IMR-90 (cell line): Measurements from ENCODE around the gene MLYCD. TPM values are rescaled to one million over a fixed set of nuclear protein-coding genes. Genes with fewer than 3 reads are reported as not detected.

ENCODE experiments used
- ATAC-seq: fragments of 200-7000 bp; cut with Tn5 transposase; 2 replicates; pipeline ENCODE4 v1.9.1; 2020; ENCODE audit warnings: low read depth, mild to moderate bottlenecking, moderate library complexity
- BruUV-seq: library from RNA; stranded (reverse); fragments of 400-500 nt; replicated peaks from 2 replicates; lab custom pipeline; 2021; lab: Mats Ljungman, UMichigan
- CTCF ChIA-PET: fragments of 300-600 bp; formaldehyde crosslinking; extraction: SDS; loops from one replicate; lab custom pipeline; 2021; ENCODE audit warnings: antibody characterized with exemption; lab: Yijun Ruan, JAX
- POLR2A ChIA-PET: fragments of 300-600 bp; sonication (Branson Sonifier 250); formaldehyde crosslinking; loops from one replicate; lab custom pipeline; 2022; ENCODE audit warnings: antibody characterized with exemption; ENCODE audit not compliant: unreplicated experiment; lab: Charles Lee
- DNase-seq: peaks from one replicate; pipeline ENCODE4 v3.0.0; 2013
- H2AFZ ChIP-seq: replicated peaks from 2 replicates; pipeline ENCODE3; 2013; ENCODE audit warnings: low read length, mild to moderate bottlenecking; ENCODE audit not compliant: poor library complexity
- H2AK5ac ChIP-seq: 2 replicates; pipeline ENCODE4 v1.6.1; 2013; ENCODE audit warnings: low read depth, low read length, inconsistent platforms
- H2AK9ac ChIP-seq: replicated peaks from 2 replicates; pipeline ENCODE3; 2013; ENCODE audit warnings: mild to moderate bottlenecking, low read depth, low read length, moderate library complexity; ENCODE audit not compliant: poor library complexity
- H2BK120ac ChIP-seq: 2 replicates; pipeline ENCODE4 v1.6.1; 2013; ENCODE audit warnings: low read depth, low read length, inconsistent platforms
- H2BK15ac ChIP-seq: 3 replicates; pipeline ENCODE4 v1.6.1; 2013; ENCODE audit warnings: low read depth, low read length, inconsistent platforms
- H2BK20ac ChIP-seq: 2 replicates; pipeline ENCODE4 v1.6.1; 2013; ENCODE audit warnings: low read depth, mild to moderate bottlenecking, inconsistent platforms, low read length, moderate library complexity
- H2BK5ac ChIP-seq: 2 replicates; pipeline ENCODE4 v1.6.1; 2013; ENCODE audit warnings: mild to moderate bottlenecking, low read depth, low read length, inconsistent platforms; ENCODE audit not compliant: poor library complexity, severe bottlenecking
- H3K14ac ChIP-seq: replicated peaks from 2 replicates; pipeline ENCODE4 v1.6.1; 2013; ENCODE audit warnings: low read depth, low read length, inconsistent platforms
- H3K18ac ChIP-seq: 2 replicates; pipeline ENCODE4 v1.6.1; 2013; ENCODE audit warnings: low read depth, low read length, control low read depth
- H3K23ac ChIP-seq: 2 replicates; pipeline ENCODE4 v1.6.1; 2013; ENCODE audit warnings: low read depth, low read length, inconsistent platforms
- H3K27ac ChIP-seq: 2 replicates; pipeline ENCODE4 v1.5.1; 2013; ENCODE audit warnings: mild to moderate bottlenecking, control low read depth, low read length; ENCODE audit not compliant: insufficient read depth
- H3K27me3 ChIP-seq: 2 replicates; pipeline ENCODE4 v1.6.1; 2013; ENCODE audit warnings: low read length; ENCODE audit not compliant: control insufficient read depth, insufficient read depth
- H3K36me3 ChIP-seq: 2 replicates; pipeline ENCODE4 v1.6.1; 2013; ENCODE audit warnings: low read length, mixed read lengths; ENCODE audit not compliant: control insufficient read depth, insufficient read depth
- H3K4ac ChIP-seq: 2 replicates; pipeline ENCODE4 v1.6.1; 2013; ENCODE audit warnings: low read depth, low read length, inconsistent platforms
- H3K4me1 ChIP-seq: 2 replicates; pipeline ENCODE4 v1.6.1; 2013; ENCODE audit warnings: low read length, mixed read lengths; ENCODE audit not compliant: control insufficient read depth, insufficient read depth
- H3K4me2 ChIP-seq: 2 replicates; pipeline ENCODE4 v1.6.1; 2013; ENCODE audit warnings: low read depth, mild to moderate bottlenecking, control low read depth, low read length, moderate library complexity
- H3K4me3 ChIP-seq: 2 replicates; pipeline ENCODE4 v1.5.1; 2013; ENCODE audit warnings: low read depth, mild to moderate bottlenecking, control low read depth, low read length, moderate library complexity; ENCODE audit not compliant: insufficient read depth
- H3K56ac ChIP-seq: 2 replicates; pipeline ENCODE4 v1.6.1; 2013; ENCODE audit warnings: low read length, inconsistent platforms; ENCODE audit not compliant: insufficient read depth; ENCODE audit errors: extremely low read depth
- H3K79me1 ChIP-seq, 2 experiments: 2 replicates each; pipeline ENCODE4 v1.6.1; 2013; ENCODE audit warnings: low read length in 2 of 2, inconsistent platforms in 1 of 2, low read depth in 1 of 2
- H3K9ac ChIP-seq: 2 replicates; pipeline ENCODE4 v1.6.1; 2013; ENCODE audit warnings: low read depth, low read length, control low read depth
- H3K9me1 ChIP-seq: 2 replicates; pipeline ENCODE4 v1.6.1; 2013; ENCODE audit warnings: low read length, inconsistent platforms; ENCODE audit not compliant: insufficient read depth
- H3K9me3 ChIP-seq: 2 replicates; pipeline ENCODE4 v1.6.1; 2013; ENCODE audit warnings: low read length; ENCODE audit not compliant: control insufficient read depth, insufficient read depth
- H4K20me1 ChIP-seq: 2 replicates; pipeline ENCODE4 v1.6.1; 2013; ENCODE audit warnings: low read length, inconsistent platforms; ENCODE audit not compliant: insufficient read depth
- H4K5ac ChIP-seq: 2 replicates; pipeline ENCODE4 v1.6.1; 2013; ENCODE audit warnings: mild to moderate bottlenecking, low read depth, low read length, control low read depth
- H4K8ac ChIP-seq, 2 experiments: 2 replicates each; pipeline ENCODE4 v1.6.1; 2013; ENCODE audit warnings: low read depth in 2 of 2, low read length in 2 of 2, control low read depth in 1 of 2, inconsistent platforms in 1 of 2
- H4K91ac ChIP-seq: 2 replicates; pipeline ENCODE4 v1.6.1; 2013; ENCODE audit warnings: low read depth, low read length, inconsistent platforms; ENCODE audit not compliant: insufficient read depth
- POLR2A ChIP-seq: IDR thresholded peaks from 2 replicates; pipeline ENCODE4 v1.6.1; 2012; ENCODE audit warnings: mild to moderate bottlenecking, low read depth, low read length
- WGBS, 2 experiments: methylation state at CpG; one replicate each; pipeline versions ENCODE4 v1.1.5 to v1.1.7; 2013; ENCODE audit warnings: missing lambda C conversion rate in 2 of 2; ENCODE audit not compliant: insufficient read length in 1 of 2; ENCODE audit errors: extremely low coverage in 2 of 2; 5-methylcytosine and 5-hydroxymethylcytosine counted together
- dilution Hi-C: fragments of 300-500 bp; cut with HindIII; formaldehyde crosslinking; loops from one replicate; pipeline ENCODE4 v1.14.3; 2018; ENCODE audit warnings: low sequenced_read_pairs; ENCODE audit not compliant: unreplicated experiment
- in situ Hi-C: fragments of 300-500 bp; cut with MboI; formaldehyde crosslinking; loops from 3 replicates; pipeline ENCODE4 v1.14.3; 2019; ENCODE audit warnings: low sequenced_read_pairs, inconsistent platforms, mixed read lengths
- intact Hi-C: fragments of 100-400 bp; cut with micrococcal nuclease; formaldehyde crosslinking; loops from 2 replicates; pipeline ENCODE4 v1.10.0; 2022
- polyA plus RNA-seq, 3 experiments: library from polyadenylated mRNA; depleted of rRNA; stranded (reverse); fragments of >200 nt; gene quantifications; 2 replicates each; pipeline ENCODE4 v1.2.3, GENCODE V29; 2012; ENCODE audit warnings: low replicate concordance in 1 of 3
- total RNA-seq: library from RNA; depleted of rRNA; stranded (reverse); fragments of >200 nt; gene quantifications from 2 replicates; pipeline ENCODE4 v1.2.3, GENCODE V29; 2012
- TF ChIP-seq, protein P1 (sequence below): conservative IDR thresholded peaks from 2 replicates; pipeline ENCODE4 v1.5.1; 2012; ENCODE audit warnings: mild to moderate bottlenecking, low read depth, low read length, improper control_type of control experiment

The MLYCD gene
- total and polyA plus RNA-seq, 2 of the 4 experiments (the other 2 are of a cell fraction): 1.9 to 2.7 TPM

DNA sequence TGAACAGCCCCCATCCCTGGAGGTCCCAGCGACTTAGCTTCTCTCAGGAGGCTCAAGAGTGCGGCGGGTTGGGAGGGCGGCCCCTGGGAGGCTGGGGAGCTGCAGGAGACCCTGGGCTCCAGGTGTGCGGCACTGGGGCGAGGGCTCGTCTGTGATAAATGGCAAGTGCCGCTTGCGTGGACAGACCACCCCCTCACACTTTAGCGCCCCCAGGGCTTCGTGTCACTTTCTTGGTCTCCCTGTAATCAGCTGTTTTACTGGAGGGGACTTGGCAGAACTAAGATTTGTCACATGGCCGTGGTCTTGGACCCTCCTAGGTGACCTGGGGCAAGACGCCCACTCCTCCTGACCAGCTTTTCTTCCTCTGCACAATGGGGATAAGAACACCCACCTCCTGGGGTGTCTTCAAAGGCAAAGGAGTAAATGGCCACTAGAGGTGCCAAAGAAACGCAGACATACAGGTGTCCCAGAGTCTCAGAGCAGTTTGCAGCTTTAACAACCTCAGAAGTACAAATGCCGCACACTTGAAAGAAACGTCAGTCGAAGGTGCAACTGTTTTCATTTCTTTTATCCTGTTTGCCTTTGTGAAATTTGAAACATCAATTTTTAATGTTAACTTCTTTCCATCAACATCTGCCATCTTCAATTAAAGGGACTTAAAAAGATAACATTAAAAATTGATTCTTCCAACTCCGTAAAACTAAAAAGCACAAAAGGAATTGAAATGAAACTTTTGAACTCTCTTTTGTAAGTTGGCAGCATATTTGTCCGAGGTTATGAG, 55.1 kb downstream of the MLYCD start:
- H2BK15ac ChIP-seq: no peak overlapping the region
- H3K27me3 ChIP-seq: no peaks in the 10 kb centered on the region
- peak; percentile 10; the same call in 1 of the 2 replicates for ATAC-seq
- H2BK120ac ChIP-seq: no peak overlapping the region
- H2BK20ac ChIP-seq: no peak overlapping the region
- POLR2A ChIA-PET: interaction anchor here (0.5 kb wide), 1 partner anchor 11 kb away, joined by 3 read pairs; no protein-coding TSS in a partner anchor
- H2AFZ ChIP-seq: peak overlapping the region; percentile 96
- no peak overlapping the region for H3K14ac ChIP-seq
- peak overlapping the region; percentile 84 for H3K4me2 ChIP-seq
- H3K9me3 ChIP-seq: no peaks in the 10 kb centered on the region
- H3K4me3 ChIP-seq: peak overlapping the region; percentile 54
- H3K9me1 ChIP-seq: peaks cover 8% of the 10 kb centered on the region
- in situ Hi-C loops (loop anchor here (25.0 kb wide), 1 partner anchor 533 kb away; no protein-coding TSS in a partner anchor), dilution Hi-C loops (no loop called here), intact Hi-C loops (no loop called here)
- CTCF ChIA-PET: interaction anchor here (0.7 to 1.4 kb wide), 3 partner anchors 10 to 112 kb away, joined by 3 to 4 read pairs (median 3); no protein-coding TSS in a partner anchor
- H3K18ac ChIP-seq: no peak overlapping the region
- H3K9ac ChIP-seq: peak overlapping the region; percentile 34; the same call in 1 of the 2 replicates
- peak overlapping the region; percentile 8; the same call in 1 of the 2 replicates for H3K27ac ChIP-seq
- no peak for TF ChIP-seq POLR2A
- TF ChIP-seq, protein P1, sequence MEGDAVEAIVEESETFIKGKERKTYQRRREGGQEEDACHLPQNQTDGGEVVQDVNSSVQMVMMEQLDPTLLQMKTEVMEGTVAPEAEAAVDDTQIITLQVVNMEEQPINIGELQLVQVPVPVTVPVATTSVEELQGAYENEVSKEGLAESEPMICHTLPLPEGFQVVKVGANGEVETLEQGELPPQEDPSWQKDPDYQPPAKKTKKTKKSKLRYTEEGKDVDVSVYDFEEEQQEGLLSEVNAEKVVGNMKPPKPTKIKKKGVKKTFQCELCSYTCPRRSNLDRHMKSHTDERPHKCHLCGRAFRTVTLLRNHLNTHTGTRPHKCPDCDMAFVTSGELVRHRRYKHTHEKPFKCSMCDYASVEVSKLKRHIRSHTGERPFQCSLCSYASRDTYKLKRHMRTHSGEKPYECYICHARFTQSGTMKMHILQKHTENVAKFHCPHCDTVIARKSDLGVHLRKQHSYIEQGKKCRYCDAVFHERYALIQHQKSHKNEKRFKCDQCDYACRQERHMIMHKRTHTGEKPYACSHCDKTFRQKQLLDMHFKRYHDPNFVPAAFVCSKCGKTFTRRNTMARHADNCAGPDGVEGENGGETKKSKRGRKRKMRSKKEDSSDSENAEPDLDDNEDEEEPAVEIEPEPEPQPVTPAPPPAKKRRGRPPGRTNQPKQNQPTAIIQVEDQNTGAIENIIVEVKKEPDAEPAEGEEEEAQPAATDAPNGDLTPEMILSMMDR: peak; percentile 37
- H3K56ac ChIP-seq: no peak overlapping the region
- BruUV-seq: TSS peak; percentile 28
- H2AK9ac ChIP-seq: peak overlapping the region; percentile 60
- 80% methylated on average over 2 of the region's 19 CpGs; no CpG with 5 or more reads in 1 of the 2 experiments for WGBS, 2 experiments
- peaks cover 0 to 25% of the 10 kb centered on the region in 2 experiments; a peak in 1 of 4 replicates for H3K79me1 ChIP-seq
- peaks cover 14% of the 10 kb centered on the region for H3K4me1 ChIP-seq
- no peak overlapping the region for H2BK5ac ChIP-seq
- DNase-seq: peak; percentile 32
- no peak overlapping the region for H4K5ac ChIP-seq
- H3K36me3 ChIP-seq: peaks cover 4% of the 10 kb centered on the region; the same call in 1 of the 2 replicates
- H3K4ac ChIP-seq: 0 out of 2 replicates have a peak overlapping the region, but pooled peaks have one; percentile 19
- H4K91ac ChIP-seq: no peak overlapping the region; the same call in 1 of the 2 replicates
- peaks cover 21% of the 10 kb centered on the region; the same call in 1 of the 2 replicates for H4K20me1 ChIP-seq
- H2AK5ac ChIP-seq: peak overlapping the region; percentile 36; the same call in 1 of the 2 replicates
- H4K8ac ChIP-seq: no peak overlapping the region; a peak in 1 of 4 replicates
- H3K23ac ChIP-seq: no peak overlapping the region
